LHCN-M2 (cell line): Measurements from ENCODE around the gene RNF138. TPM values are rescaled to one million over a fixed set of nuclear protein-coding genes. Genes with fewer than 3 reads are reported as not detected.
"Not testable (repeated sequence)": the region's sequence is repeated elsewhere in the genome, so short reads cannot be mapped to it uniquely, and the experiment has no call there.

Experiments used
- DNase-seq: peaks from one replicate; pipeline ENCODE4 v3.0.0-alpha.2; 2012; ENCODE audit warnings: low read depth
- total RNA-seq: library from RNA; depleted of rRNA; stranded (reverse); fragments of >200 nt; gene quantifications from 2 replicates; pipeline ENCODE4 v1.2.3, GENCODE V29; 2014; rRNA removed

Gene RNF138
- total RNA-seq, 1 experiment from 2014 or later = 26.2 TPM

GRCh38 chr18:32173654-32174053, 82.0 kb downstream of the RNF138 start:
- no peak for DNase-seq

GRCh38 chr18:32174719-32175118, 83.0 kb downstream of the RNF138 start:
- no peak for DNase-seq

- DNase-seq = no peak
Measured at GRCh38 chr18:32175265-32175664, 83.6 kb downstream of the RNF138 start.

GRCh38 chr18:32176745-32177144, 85.1 kb downstream of the RNF138 start:
- DNase-seq = not testable (repeated sequence)

- peak; percentile 55 for DNase-seq
Measured at GRCh38 chr18:32177530-32177929, 85.9 kb downstream of the RNF138 start.

Other genes starting within 250 kb of the RNF138 start
- 27.7 and 29.4 TPM in 2 replicates for gene TRAPPC8, start 148.7 kb upstream of the RNF138 start, total RNA-seq
- gene RNF125, start 73.0 kb upstream of the RNF138 start, total RNA-seq = 0.06 TPM in 1 of 2 replicates, not detected in the other
- gene MEP1B, start 98.2 kb downstream of the RNF138 start, total RNA-seq = not detected in 2 replicates